Caco-2 (cell line): ENCODE measurements around the gene PCED1A. TPM values are rescaled to one million over a fixed set of nuclear protein-coding genes. Genes with fewer than 3 reads are reported as not detected.

ENCODE experiments used
- BruUV-seq: library from RNA; stranded (reverse); fragments of 400-500 nt; replicated peaks from 2 replicates; lab custom pipeline; 2021; lab: Mats Ljungman, UMichigan
- CTCF ChIA-PET: fragments of 300-600 bp; sonication (Branson Sonifier 250); formaldehyde crosslinking; loops from one replicate; lab custom pipeline; 2022; ENCODE audit warnings: antibody characterized with exemption; lab: Charles Lee
- POLR2A ChIA-PET: fragments of 300-600 bp; sonication (Branson Sonifier 250); formaldehyde crosslinking; loops from one replicate; lab custom pipeline; 2022; ENCODE audit warnings: antibody characterized with exemption; lab: Charles Lee
- DNase-seq, 2 experiments: peaks; one replicate each; pipeline versions ENCODE4 v3.0.0 to v3.0.0-alpha.2; 2020 to 2022
- H3K27me3 ChIP-seq: replicated peaks from 2 replicates; pipeline ENCODE4 v1.6.0; 2011; ENCODE audit warnings: low read length; ENCODE audit not compliant: control insufficient read depth, insufficient read depth
- H3K36me3 ChIP-seq: 2 replicates; pipeline ENCODE4 v1.5.1; 2011; ENCODE audit warnings: low read length; ENCODE audit not compliant: control insufficient read depth, insufficient read depth
- H3K4me1 ChIP-seq: fragments of 250-450 bp; sonication (Bioruptor Pico); 2 replicates; pipeline ENCODE4 v1.5.1; 2020; ENCODE audit warnings: mild to moderate bottlenecking
- H3K4me3 ChIP-seq: 2 replicates; pipeline ENCODE4 v1.5.1; 2011; ENCODE audit warnings: low read depth, mild to moderate bottlenecking, control low read depth, low read length
- H3K9me3 ChIP-seq: fragments of 250-450 bp; sonication (Bioruptor Pico); 2 replicates; pipeline ENCODE4 v1.5.1; 2020; ENCODE audit warnings: mild to moderate bottlenecking, moderate library complexity
- H3K27ac Mint-ChIP-seq: one replicate; pipeline ENCODE4 v1.8.0; 2022; ENCODE audit warnings: mixed read lengths; ENCODE audit not compliant: unreplicated experiment
- H3K27me3 Mint-ChIP-seq: one replicate; pipeline ENCODE4 v1.8.0; 2022; ENCODE audit warnings: mixed read lengths; ENCODE audit not compliant: insufficient read depth, unreplicated experiment
- H3K36me3 Mint-ChIP-seq: one replicate; pipeline ENCODE4 v1.8.0; 2022; ENCODE audit warnings: mild to moderate bottlenecking, mixed read lengths; ENCODE audit not compliant: insufficient read depth, unreplicated experiment
- H3K4me1 Mint-ChIP-seq: one replicate; pipeline ENCODE4 v1.8.0; 2022; ENCODE audit warnings: low read depth, mixed read lengths; ENCODE audit not compliant: unreplicated experiment
- H3K4me3 Mint-ChIP-seq: one replicate; pipeline ENCODE4 v1.8.0; 2022; ENCODE audit warnings: mild to moderate bottlenecking, moderate library complexity, mixed read lengths; ENCODE audit not compliant: unreplicated experiment
- H3K9me3 Mint-ChIP-seq: one replicate; pipeline ENCODE4 v1.8.0; 2022; ENCODE audit warnings: mixed read lengths; ENCODE audit not compliant: unreplicated experiment
- CTCF ChIP-seq, 2 experiments: fragments of 200-600 bp in 1 of 2; IDR thresholded peaks; 1 replicate in 1 of 2; 2 replicates in 1 of 2; pipeline versions ENCODE4 v1.5.1 to v1.8.0; 2011 to 2022; ENCODE audit warnings: antibody characterized with exemption in 1 of 2, control low read depth in 1 of 2, inconsistent platforms in 1 of 2, low read depth in 1 of 2, low read length in 1 of 2, mild to moderate bottlenecking in 1 of 2, moderate library complexity in 1 of 2; ENCODE audit not compliant: insufficient read depth in 1 of 2, severe bottlenecking in 1 of 2, unreplicated experiment in 1 of 2
- intact Hi-C: fragments of 100-400 bp; cut with micrococcal nuclease; formaldehyde crosslinking; loops from one replicate; pipeline ENCODE4 v1.10.0; 2022; ENCODE audit not compliant: unreplicated experiment
- total RNA-seq: library from RNA; stranded (reverse); gene quantifications from 2 replicates; pipeline ENCODE4 v1.2.3, GENCODE V29; 2022

Gene PCED1A
- total RNA-seq, 1 experiment from 2014 or later = 43.9 TPM

- Histone ChIP-seq H3K27me3 (no peaks in the 10 kb centered on the region), H3K4me3 (no peak within 1 kb of the TSS), H3K4me1 (peaks cover 9% of the 10 kb centered on the region; the same call in 1 of the 2 replicates), H3K36me3 (no peaks in the 10 kb centered on the region), H3K9me3 (peaks cover 10% of the 10 kb centered on the region; the same call in 1 of the 2 replicates)
- no TSS peak for BruUV-seq
- intact Hi-C loops = no loop called here
- Mint-ChIP-seq H3K4me1 (peaks cover 10% of the 10 kb centered on the region), H3K4me3 (no peak within 1 kb of the TSS), H3K27me3 (no peaks in the 10 kb centered on the region), H3K36me3 (no peaks in the 10 kb centered on the region), H3K9me3 (peaks cover 16% of the 10 kb centered on the region), H3K27ac (no peak within 1 kb of the TSS)
- DNase-seq = no peak
- CTCF ChIA-PET = no interaction called here
- no peak for TF ChIP-seq CTCF (IDR thresholded peaks at IDR 0.05; ENCODE audit: insufficient read depth in 1 of 2, low read depth in 1 of 2, low read length in 1 of 2, severe bottlenecking in 1 of 2, unreplicated experiment in 1 of 2)
- POLR2A ChIA-PET = no interaction called here
Observed at GRCh38 chr20:2816030-2816582, 24.3 kb downstream of the PCED1A start, which contains the start of gene TMEM239. Gene TMEM239, plus strand, starts transcription at chr20:2816364. Its CDS starts 191 bp downstream, at chr20:2816555.

GRCh38 chr20:2815242-2815900 lies 25.1 kb downstream of the PCED1A start:
- no TSS peak for BruUV-seq
- no peaks in the 10 kb centered on the region for H3K36me3 Mint-ChIP-seq
- TF ChIP-seq CTCF (IDR thresholded peaks at IDR 0.05; ENCODE audit: insufficient read depth in 1 of 2, low read depth in 1 of 2, low read length in 1 of 2, severe bottlenecking in 1 of 2, unreplicated experiment in 1 of 2) = no peak
- POLR2A ChIA-PET = no interaction called here
- Histone ChIP-seq H3K36me3 (no peaks in the 10 kb centered on the region), H3K27me3 (no peaks in the 10 kb centered on the region), H3K4me3 (no peak overlapping the region), H3K9me3 (peaks cover 10% of the 10 kb centered on the region; the same call in 1 of the 2 replicates), H3K4me1 (peaks cover 8% of the 10 kb centered on the region; the same call in 1 of the 2 replicates)
- intact Hi-C loops = no loop called here
- peaks cover 18% of the 10 kb centered on the region for H3K9me3 Mint-ChIP-seq
- H3K4me1 Mint-ChIP-seq = peaks cover 7% of the 10 kb centered on the region
- no peak overlapping the region for H3K27ac Mint-ChIP-seq
- CTCF ChIA-PET = no interaction called here
- H3K27me3 Mint-ChIP-seq = no peaks in the 10 kb centered on the region
- no peak overlapping the region for H3K4me3 Mint-ChIP-seq
- DNase-seq = no peak

GRCh38 chr20:2814587-2815051 lies 25.8 kb downstream of the PCED1A start, which contains the start of gene C20orf141:
Gene C20orf141, plus strand, starts transcription at chr20:2814987. Its CDS starts 198 bp downstream, at chr20:2815185.
- no peaks in the 10 kb centered on the region for H3K36me3 Mint-ChIP-seq
- no peaks in the 10 kb centered on the region for H3K27me3 Mint-ChIP-seq
- H3K9me3 Mint-ChIP-seq = peaks cover 18% of the 10 kb centered on the region
- no peak for DNase-seq
- H3K27ac Mint-ChIP-seq = no peak within 1 kb of the TSS
- Histone ChIP-seq H3K4me3 (no peak within 1 kb of the TSS), H3K27me3 (no peaks in the 10 kb centered on the region), H3K4me1 (peaks cover under 1% of the 10 kb centered on the region; the same call in 1 of the 2 replicates), H3K9me3 (peaks cover 10% of the 10 kb centered on the region; the same call in 1 of the 2 replicates), H3K36me3 (no peaks in the 10 kb centered on the region)
- ChIA-PET POLR2A (no interaction called here), CTCF (no interaction called here)
- intact Hi-C loops = no loop called here
- H3K4me3 Mint-ChIP-seq = no peak within 1 kb of the TSS
- no peaks in the 10 kb centered on the region for H3K4me1 Mint-ChIP-seq
- TF ChIP-seq CTCF (IDR thresholded peaks at IDR 0.05; ENCODE audit: insufficient read depth in 1 of 2, low read depth in 1 of 2, low read length in 1 of 2, severe bottlenecking in 1 of 2, unreplicated experiment in 1 of 2) = no peak
- BruUV-seq = no TSS peak
